ENCODE data around the gene IFI30.

DNA sequence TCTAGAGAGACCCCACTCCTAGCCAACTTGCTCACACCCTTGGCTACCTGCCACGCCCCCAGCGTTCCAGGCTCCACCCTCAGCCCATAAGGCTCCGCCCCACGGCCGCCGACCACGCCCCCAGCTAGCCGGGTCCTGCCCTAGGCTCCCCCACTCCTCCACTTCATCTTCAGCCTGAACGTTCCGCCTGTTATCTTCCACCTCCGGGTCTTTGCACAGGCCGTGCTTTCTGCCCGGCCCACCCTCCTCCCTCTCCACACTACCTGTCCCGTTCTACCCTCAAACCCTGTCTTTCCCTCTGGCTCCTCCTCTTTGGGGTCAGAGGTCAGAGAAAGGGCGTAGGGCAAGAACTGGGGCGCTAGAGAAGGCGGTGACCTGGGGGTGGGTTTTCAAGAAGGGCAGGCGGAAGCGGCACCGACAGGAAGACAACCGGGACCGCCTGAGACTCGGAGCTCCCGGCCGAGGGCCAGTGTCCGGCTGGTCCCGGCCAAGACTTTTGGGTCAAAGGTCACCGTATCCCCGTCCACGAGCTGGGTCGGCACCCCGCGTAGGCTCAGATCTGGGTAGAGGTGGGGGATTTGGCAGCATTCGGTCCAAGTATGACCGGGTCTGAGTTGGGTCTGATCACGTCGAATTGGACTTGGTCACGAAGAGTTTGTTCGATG lies 50.4 kb downstream of the IFI30 start:
- TF ChIP-seq, protein P1, sequence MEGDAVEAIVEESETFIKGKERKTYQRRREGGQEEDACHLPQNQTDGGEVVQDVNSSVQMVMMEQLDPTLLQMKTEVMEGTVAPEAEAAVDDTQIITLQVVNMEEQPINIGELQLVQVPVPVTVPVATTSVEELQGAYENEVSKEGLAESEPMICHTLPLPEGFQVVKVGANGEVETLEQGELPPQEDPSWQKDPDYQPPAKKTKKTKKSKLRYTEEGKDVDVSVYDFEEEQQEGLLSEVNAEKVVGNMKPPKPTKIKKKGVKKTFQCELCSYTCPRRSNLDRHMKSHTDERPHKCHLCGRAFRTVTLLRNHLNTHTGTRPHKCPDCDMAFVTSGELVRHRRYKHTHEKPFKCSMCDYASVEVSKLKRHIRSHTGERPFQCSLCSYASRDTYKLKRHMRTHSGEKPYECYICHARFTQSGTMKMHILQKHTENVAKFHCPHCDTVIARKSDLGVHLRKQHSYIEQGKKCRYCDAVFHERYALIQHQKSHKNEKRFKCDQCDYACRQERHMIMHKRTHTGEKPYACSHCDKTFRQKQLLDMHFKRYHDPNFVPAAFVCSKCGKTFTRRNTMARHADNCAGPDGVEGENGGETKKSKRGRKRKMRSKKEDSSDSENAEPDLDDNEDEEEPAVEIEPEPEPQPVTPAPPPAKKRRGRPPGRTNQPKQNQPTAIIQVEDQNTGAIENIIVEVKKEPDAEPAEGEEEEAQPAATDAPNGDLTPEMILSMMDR (IDR thresholded peaks at IDR 0.05), result peak in 1 of 6 experiments; percentile 9
- no peak for TF ChIP-seq POLR2A (IDR thresholded peaks at IDR 0.05)

Data from esophagus squamous epithelium (tissue), 4 donors.